Loucy (cell line): ENCODE measurements around the gene WDPCP.

Experiments
- H2AFZ ChIP-seq: fragments of 200-600 bp; sonication (generic); 2 replicates; pipeline ENCODE4 v1.6.0; 2016; ENCODE audit warnings: antibody characterized with exemption, mild to moderate bottlenecking, low read length, moderate library complexity
- H3F3A ChIP-seq: fragments of 200-600 bp; 2 replicates; pipeline ENCODE4 v1.6.0; 2016; ENCODE audit warnings: antibody characterized with exemption, low read depth, mild to moderate bottlenecking
- H3K27me3 ChIP-seq: fragments of 200-600 bp; sonication (generic); 2 replicates; pipeline ENCODE4 v1.6.1; 2014; ENCODE audit warnings: low read length, mild to moderate bottlenecking; ENCODE audit not compliant: insufficient read depth, poor library complexity, severe bottlenecking
- H3K36me3 ChIP-seq: fragments of 200-600 bp; sonication (generic); 2 replicates; pipeline ENCODE4 v1.6.1; 2016; ENCODE audit warnings: low read length; ENCODE audit not compliant: insufficient read depth
- H3K4me1 ChIP-seq: fragments of 200-600 bp; sonication (generic); 2 replicates; pipeline ENCODE4 v1.5.1; 2014; ENCODE audit warnings: low read length, mild to moderate bottlenecking; ENCODE audit not compliant: insufficient read depth, poor library complexity, severe bottlenecking
- H3K4me2 ChIP-seq: fragments of 200-600 bp; sonication (generic); 2 replicates; pipeline ENCODE4 v1.6.0; 2014; ENCODE audit warnings: antibody characterized with exemption, low read length, low read depth, mild to moderate bottlenecking; ENCODE audit not compliant: poor library complexity, severe bottlenecking
- H3K4me3 ChIP-seq: fragments of 200-600 bp; sonication (generic); 2 replicates; pipeline ENCODE4 v1.5.1; 2014; ENCODE audit warnings: low read length, mild to moderate bottlenecking, mixed read lengths; ENCODE audit not compliant: poor library complexity, severe bottlenecking
- H3K79me2 ChIP-seq: fragments of 200-600 bp; sonication (generic); 2 replicates; pipeline ENCODE4 v1.6.1; 2014; ENCODE audit warnings: low read length; ENCODE audit not compliant: insufficient read depth
- H3K9ac ChIP-seq: fragments of 200-600 bp; sonication (generic); 2 replicates; pipeline ENCODE4 v1.6.0; 2014; ENCODE audit warnings: mild to moderate bottlenecking, low read depth, low read length, moderate library complexity; ENCODE audit not compliant: poor library complexity, severe bottlenecking
- H3K9me2 ChIP-seq: fragments of 200-600 bp; sonication (generic); replicated peaks from 2 replicates; pipeline ENCODE4 v1.6.1; 2016; ENCODE audit warnings: low read depth, low read length, mixed read lengths
- H3K9me3 ChIP-seq: fragments of 200-600 bp; sonication (generic); 2 replicates; pipeline ENCODE4 v1.6.1; 2014; ENCODE audit warnings: mild to moderate bottlenecking, antibody characterized with exemption, low read length, low read depth; ENCODE audit not compliant: insufficient read depth
- H4K20me1 ChIP-seq: fragments of 200-600 bp; sonication (generic); 2 replicates; pipeline ENCODE4 v1.6.0; 2014; ENCODE audit warnings: antibody characterized with exemption, low read length, mild to moderate bottlenecking; ENCODE audit not compliant: insufficient read depth, poor library complexity, severe bottlenecking
- EZH2phosphoT487 ChIP-seq: fragments of 200-600 bp; IDR thresholded peaks from 2 replicates; pipeline ENCODE4 v1.6.1; 2018; ENCODE audit warnings: antibody characterized with exemption, mild to moderate bottlenecking, moderate library complexity, borderline replicate concordance
- TF ChIP-seq, protein P1 (sequence below): fragments of 200-600 bp; sonication (generic); conservative IDR thresholded peaks from 2 replicates; pipeline ENCODE4 v1.5.1; 2014; ENCODE audit warnings: mild to moderate bottlenecking, antibody characterized with exemption, low read length

Gene WDPCP

GRCh38 chr2:63500398-63500797, 87.9 kb downstream of the WDPCP start:
- no peaks in the 10 kb centered on the region for H4K20me1 ChIP-seq
- no peak for TF ChIP-seq EZH2phosphoT487
- TF ChIP-seq, protein P1, sequence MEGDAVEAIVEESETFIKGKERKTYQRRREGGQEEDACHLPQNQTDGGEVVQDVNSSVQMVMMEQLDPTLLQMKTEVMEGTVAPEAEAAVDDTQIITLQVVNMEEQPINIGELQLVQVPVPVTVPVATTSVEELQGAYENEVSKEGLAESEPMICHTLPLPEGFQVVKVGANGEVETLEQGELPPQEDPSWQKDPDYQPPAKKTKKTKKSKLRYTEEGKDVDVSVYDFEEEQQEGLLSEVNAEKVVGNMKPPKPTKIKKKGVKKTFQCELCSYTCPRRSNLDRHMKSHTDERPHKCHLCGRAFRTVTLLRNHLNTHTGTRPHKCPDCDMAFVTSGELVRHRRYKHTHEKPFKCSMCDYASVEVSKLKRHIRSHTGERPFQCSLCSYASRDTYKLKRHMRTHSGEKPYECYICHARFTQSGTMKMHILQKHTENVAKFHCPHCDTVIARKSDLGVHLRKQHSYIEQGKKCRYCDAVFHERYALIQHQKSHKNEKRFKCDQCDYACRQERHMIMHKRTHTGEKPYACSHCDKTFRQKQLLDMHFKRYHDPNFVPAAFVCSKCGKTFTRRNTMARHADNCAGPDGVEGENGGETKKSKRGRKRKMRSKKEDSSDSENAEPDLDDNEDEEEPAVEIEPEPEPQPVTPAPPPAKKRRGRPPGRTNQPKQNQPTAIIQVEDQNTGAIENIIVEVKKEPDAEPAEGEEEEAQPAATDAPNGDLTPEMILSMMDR = no peak
- H3K9me3 ChIP-seq = no peaks in the 10 kb centered on the region
- no peaks in the 10 kb centered on the region for H3K27me3 ChIP-seq
- H3K79me2 ChIP-seq = no peaks in the 10 kb centered on the region
- no peak overlapping the region for H3K9ac ChIP-seq
- no peaks in the 10 kb centered on the region for H3K9me2 ChIP-seq
- no peak overlapping the region for H3K4me2 ChIP-seq
- no peak overlapping the region for H2AFZ ChIP-seq
- no peaks in the 10 kb centered on the region for H3F3A ChIP-seq
- H3K36me3 ChIP-seq = no peaks in the 10 kb centered on the region
- H3K4me1 ChIP-seq = peaks cover 28% of the 10 kb centered on the region
- no peak overlapping the region for H3K4me3 ChIP-seq

DNA sequence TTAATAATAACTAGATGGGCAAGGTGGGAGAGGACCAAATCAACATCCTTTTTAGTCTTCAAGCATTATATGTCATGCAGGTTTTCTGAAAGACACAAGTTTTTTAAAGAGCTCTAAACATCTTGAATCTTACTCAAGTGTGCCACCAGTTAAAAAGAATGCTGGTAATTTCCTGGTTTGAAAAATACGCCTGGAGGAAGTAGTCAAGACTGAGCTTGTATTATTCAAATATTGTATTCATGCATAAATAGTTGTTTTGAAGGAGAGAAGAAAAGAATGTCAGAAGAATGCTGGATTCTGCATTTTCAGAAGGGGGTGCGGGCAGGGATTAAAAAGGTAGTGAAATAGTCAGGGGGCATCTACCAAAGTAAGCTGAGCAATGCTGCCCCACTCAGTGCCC, 90.7 kb downstream of the WDPCP start:
- Histone ChIP-seq H3F3A (no peaks in the 10 kb centered on the region), H3K9ac (no peak overlapping the region), H3K4me3 (no peak overlapping the region), H3K4me1 (peaks cover 21% of the 10 kb centered on the region), H3K36me3 (no peaks in the 10 kb centered on the region), H3K4me2 (no peak overlapping the region), H3K9me2 (no peaks in the 10 kb centered on the region), H4K20me1 (no peaks in the 10 kb centered on the region), H3K27me3 (no peaks in the 10 kb centered on the region), H2AFZ (no peak overlapping the region), H3K79me2 (no peaks in the 10 kb centered on the region), H3K9me3 (no peaks in the 10 kb centered on the region)
- no peak for TF ChIP-seq EZH2phosphoT487
- TF ChIP-seq, protein P1 = no peak

- Histone ChIP-seq H3K9me3 (no peaks in the 10 kb centered on the region), H2AFZ (no peak overlapping the region), H3K4me2 (no peak overlapping the region), H3K27me3 (no peaks in the 10 kb centered on the region), H3K4me1 (peaks cover 21% of the 10 kb centered on the region), H3K79me2 (no peaks in the 10 kb centered on the region), H4K20me1 (no peaks in the 10 kb centered on the region), H3K9me2 (no peaks in the 10 kb centered on the region), H3K4me3 (no peak overlapping the region), H3F3A (no peaks in the 10 kb centered on the region), H3K36me3 (peaks cover 3% of the 10 kb centered on the region; the same call in 1 of the 2 replicates), H3K9ac (no peak overlapping the region)
- TF ChIP-seq, protein P1 = no peak
- no peak for TF ChIP-seq EZH2phosphoT487
These were observed 93.3 kb downstream of the WDPCP start for GRCh38 chr2:63494968-63495367.
